Renal pelvis (tissue), 4 donors: ENCODE data around the gene CKLF. TPM values are rescaled to one million over a fixed set of nuclear protein-coding genes. Genes with fewer than 3 reads are reported as not detected.
A peak's percentile ranks its signal among the peaks of the same experiment; 100 is the strongest.

Experiments used
- DNase-seq: peaks from one replicate; pipeline ENCODE4 v3.0.0-alpha.2; 2013
- polyA plus RNA-seq, 3 donors: library from polyadenylated mRNA; unstranded; fragments of 120-200 nt; gene quantifications; one replicate each; pipeline ENCODE4 v1.2.1, GENCODE V29; 2013; ENCODE audit not compliant: insufficient read length in 3 of 3

Gene CKLF
- polyA plus RNA-seq, 3 donors, result 30.4 to 38.8 (median 36.7) TPM

DNA sequence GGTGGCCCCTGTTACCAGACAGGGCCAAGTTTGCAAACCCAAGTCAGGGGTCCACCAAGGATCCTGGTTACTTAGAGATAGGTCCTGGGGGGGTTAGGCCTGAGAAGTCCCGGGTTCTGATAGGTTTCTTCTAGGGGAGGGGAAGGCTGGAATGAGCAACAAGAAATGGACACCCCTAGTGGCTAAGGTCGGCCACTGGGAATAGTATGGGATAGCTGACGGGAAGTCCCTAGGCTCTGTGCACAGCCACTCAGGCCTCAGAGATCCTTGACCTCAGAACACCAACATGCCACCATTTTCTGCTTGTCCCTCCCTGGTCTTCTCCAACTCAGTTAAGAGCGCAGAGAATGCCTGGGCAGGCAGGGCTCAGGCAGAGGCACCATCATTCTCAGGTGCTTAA lies 15.9 kb upstream of the CKLF start:
- no peak for DNase-seq

DNA sequence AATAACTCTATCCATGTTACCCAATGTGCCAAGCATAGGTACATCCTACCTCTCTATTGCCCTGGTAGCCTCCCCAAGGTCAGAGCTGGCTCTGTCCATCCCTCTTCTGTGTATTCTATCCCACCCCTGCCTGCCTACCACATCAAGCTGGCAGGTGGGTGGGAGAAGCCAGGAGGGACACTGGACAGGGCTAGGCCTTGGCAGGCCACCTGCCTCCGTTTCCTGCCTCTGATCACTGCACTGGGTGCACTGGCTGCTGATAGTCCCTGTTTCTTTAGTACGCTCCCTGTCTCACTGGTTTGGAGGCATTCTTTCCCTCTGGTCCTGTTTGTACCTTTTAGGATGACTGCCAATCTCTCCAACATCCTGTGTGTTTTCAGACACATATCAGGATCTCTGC lies 15.1 kb upstream of the CKLF start:
- no peak for DNase-seq

GRCh38 chr16:66538910-66539309 lies 13.5 kb upstream of the CKLF start:
- DNase-seq, result no peak

- peak; percentile 53 for DNase-seq
Measured at GRCh38 chr16:66539623-66540469, 12.5 kb upstream of the CKLF start.

GRCh38 chr16:66541388-66542355 lies 10.7 kb upstream of the CKLF start:
- no peak for DNase-seq

DNA sequence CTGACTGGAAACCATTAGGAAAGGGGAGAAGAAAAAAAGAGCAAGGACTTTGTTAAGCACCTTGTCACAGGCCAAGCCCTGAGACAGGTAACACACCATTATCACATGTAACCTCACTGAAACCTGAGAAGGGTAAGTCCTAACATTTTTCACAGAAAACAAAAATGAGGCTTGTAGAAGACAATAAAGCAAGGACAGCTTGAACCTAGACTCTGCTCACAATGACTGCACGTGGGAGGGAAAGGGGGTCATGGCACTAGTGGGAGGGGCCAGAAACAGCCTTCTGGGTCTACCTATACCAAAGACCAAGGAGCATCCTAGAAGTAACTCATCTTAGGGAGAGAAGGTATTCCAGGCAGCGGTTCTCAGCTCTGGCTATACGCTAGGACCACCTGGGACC lies 10.0 kb upstream of the CKLF start:
- no peak for DNase-seq

- DNase-seq, result no peak
Measured at GRCh38 chr16:66543541-66543940, 8.8 kb upstream of the CKLF start.

DNA sequence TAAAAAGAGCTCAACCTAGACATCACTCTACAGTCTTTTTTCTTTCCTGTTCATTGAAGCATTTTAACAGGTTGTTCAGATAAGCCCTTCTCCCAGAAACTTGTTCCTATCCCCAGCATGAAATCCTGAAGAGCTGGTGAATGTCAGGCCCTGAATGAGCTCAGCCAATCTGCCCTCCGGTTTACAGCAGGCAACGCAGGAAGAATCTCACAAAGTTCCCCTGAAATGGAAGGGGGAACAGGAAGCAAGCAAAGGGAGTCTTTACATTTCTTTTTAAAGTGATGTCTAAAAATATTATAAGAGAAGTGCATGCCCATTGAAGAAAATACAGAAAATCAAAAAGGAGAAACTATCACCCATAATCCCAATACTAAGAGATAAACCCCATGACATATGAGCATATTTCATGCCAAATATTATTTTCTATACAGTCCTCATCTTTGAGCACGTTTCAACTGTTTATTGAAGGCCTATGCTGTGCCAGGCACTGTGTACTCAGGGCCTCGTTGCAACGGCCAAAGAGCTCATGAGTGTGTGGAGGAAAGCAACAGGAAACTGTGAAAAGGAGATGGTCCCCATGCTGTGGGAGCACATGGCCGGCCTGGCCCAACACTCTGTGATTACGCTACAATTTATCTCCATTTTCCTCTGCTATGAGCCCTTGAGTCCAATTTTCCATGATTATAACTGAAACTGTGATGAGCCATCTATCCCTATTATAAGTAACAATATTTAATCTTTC lies 8.2 kb upstream of the CKLF start:
- DNase-seq, result no peak

- no peak for DNase-seq
Measured at GRCh38 chr16:66547101-66547989, 5.0 kb upstream of the CKLF start.

- no peak for DNase-seq
Measured at GRCh38 chr16:66548068-66548467, 4.3 kb upstream of the CKLF start.

DNA sequence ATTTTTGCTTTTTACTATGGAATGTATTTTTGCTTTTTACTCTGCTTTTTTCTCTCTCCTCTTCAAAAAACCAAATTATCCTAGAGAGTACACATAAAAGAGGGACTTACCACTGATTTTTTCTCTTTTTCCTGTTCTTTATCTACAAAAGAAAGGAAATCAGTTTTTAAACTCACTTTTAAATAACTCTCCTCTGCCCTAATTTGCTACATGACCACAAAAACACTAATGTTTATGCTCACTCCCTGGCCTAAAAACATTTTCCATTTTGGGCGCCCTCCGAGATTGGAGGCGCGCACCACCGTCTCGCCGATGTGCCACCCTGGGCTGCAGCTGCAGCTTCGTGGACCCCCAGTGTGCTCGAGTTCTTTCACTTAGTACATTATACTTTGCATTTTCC lies 3.5 kb upstream of the CKLF start:
- no peak for DNase-seq

GRCh38 chr16:66549284-66550131 lies 2.9 kb upstream of the CKLF start, which contains the start of gene TK2:
Gene TK2 (minus strand): TSS chr16:66550122. CDS start chr16:66550061, 61 bp downstream.
- peak; percentile 78 for DNase-seq

DNA sequence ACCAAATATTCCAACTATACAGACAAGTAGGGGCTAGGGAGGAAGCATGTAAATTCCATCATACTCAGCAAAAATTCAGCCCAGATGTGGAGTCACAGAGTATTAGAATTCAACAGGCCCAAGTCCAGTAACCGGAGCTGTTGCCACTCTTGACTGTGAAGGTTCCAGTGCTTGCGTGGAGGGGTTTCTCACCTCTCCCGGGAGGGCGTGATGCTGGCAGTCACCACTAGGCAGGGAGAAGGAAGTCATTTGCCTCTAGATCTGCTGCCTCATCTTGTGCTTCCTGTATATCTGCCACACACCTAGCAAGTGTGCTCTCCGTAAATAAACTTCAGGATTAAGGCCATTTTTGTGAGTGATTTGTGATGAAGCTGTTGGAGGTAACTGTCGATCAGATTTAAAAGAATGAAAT lies 1.0 kb upstream of the CKLF start:
- DNase-seq, result no peak

- DNase-seq, result no peak
Measured at GRCh38 chr16:66551788-66552285, 539 bp upstream of the CKLF start.

GRCh38 chr16:66553223-66553622 lies 847 bp downstream of the CKLF start:
- no peak for DNase-seq

GRCh38 chr16:66554021-66554420 lies 1.6 kb downstream of the CKLF start:
- no peak for DNase-seq

GRCh38 chr16:66554495-66554894 lies 2.1 kb downstream of the CKLF start:
- DNase-seq, result no peak

- no peak for DNase-seq
Measured at GRCh38 chr16:66560107-66560506, 7.7 kb downstream of the CKLF start.

- no peak for DNase-seq
Measured at GRCh38 chr16:66561381-66562080, 9.2 kb downstream of the CKLF start.
